NCI-H82 treated with DMSO at 0.1 percent for 48 hours (cell line): Measurements from ENCODE around the gene ZNF467.

ENCODE experiments used
- DNase-seq: peaks from one replicate; lab custom pipeline; 2025; ENCODE audit not compliant: unreplicated experiment; lab: John Stamatoyannopoulos, UW

Gene ZNF467

GRCh38 chr7:149787428-149788299 lies 14.3 kb upstream of the ZNF467 start:
- no peak for DNase-seq

GRCh38 chr7:149785983-149786382 lies 12.6 kb upstream of the ZNF467 start:
- no peak for DNase-seq

DNA sequence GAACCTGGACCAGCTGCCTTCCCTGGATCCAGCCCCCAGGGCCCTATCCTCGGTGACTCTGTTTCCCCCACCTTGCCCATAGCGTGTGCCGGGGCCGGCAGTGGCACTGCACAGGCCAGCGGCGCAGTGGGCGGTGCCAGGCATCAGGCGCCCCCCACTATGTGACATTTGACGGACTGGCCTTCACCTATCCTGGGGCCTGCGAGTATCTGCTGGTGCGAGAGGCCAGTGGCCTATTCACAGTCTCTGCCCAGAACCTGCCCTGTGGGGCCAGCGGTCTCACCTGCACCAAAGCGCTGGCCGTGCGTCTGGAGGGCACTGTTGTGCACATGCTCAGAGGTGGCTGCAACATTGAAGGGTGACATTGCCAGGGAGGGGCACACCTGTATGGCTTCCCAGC lies 12.0 kb upstream of the ZNF467 start:
- no peak for DNase-seq

DNA sequence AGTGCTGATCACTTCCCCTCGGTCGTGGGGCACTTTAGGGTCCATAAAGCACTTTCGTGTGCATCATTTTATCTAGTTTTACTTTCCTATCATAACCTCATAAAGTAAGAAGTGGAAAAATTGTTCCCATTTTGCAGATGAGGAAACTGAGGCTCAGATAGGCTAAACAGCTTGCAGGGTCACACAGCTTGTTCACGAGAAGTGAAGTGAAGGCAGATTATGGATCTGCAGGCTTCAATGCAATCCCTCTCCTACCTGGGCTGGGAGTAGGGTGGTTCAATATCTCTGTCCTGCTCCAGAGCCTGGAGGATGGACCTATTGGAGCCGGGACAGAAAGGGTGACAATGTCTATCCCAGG lies 10.8 kb upstream of the ZNF467 start:
- no peak for DNase-seq

- no peak for DNase-seq
These were observed 10.2 kb upstream of the ZNF467 start for GRCh38 chr7:149783386-149784250.

GRCh38 chr7:149782682-149783345 lies 9.4 kb upstream of the ZNF467 start:
- DNase-seq = no peak

GRCh38 chr7:149781921-149782320 lies 8.5 kb upstream of the ZNF467 start:
- DNase-seq = no peak

- no peak for DNase-seq
These were observed 7.4 kb upstream of the ZNF467 start for GRCh38 chr7:149780636-149781419.

- DNase-seq = no peak
These were observed 6.7 kb upstream of the ZNF467 start for GRCh38 chr7:149780056-149780455.

GRCh38 chr7:149779502-149779805 lies 6.1 kb upstream of the ZNF467 start:
- DNase-seq = no peak

GRCh38 chr7:149778696-149779501 lies 5.5 kb upstream of the ZNF467 start:
- no peak for DNase-seq

DNA sequence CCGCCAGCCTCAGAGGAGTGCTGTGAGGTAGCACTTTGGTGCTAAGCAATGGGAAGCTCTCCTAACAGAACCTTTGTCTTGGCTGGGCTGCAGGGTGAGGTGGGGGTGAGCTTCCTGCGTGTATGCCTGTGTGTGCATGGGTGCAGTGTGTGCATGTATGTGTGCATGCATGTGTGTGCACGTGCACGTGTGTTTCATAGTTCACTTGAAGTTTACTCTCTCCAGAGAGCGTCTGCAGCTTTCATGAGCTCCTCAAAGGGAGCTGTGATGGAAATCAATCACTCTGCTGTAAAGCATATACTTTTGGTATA lies 4.9 kb upstream of the ZNF467 start:
- no peak for DNase-seq

DNA sequence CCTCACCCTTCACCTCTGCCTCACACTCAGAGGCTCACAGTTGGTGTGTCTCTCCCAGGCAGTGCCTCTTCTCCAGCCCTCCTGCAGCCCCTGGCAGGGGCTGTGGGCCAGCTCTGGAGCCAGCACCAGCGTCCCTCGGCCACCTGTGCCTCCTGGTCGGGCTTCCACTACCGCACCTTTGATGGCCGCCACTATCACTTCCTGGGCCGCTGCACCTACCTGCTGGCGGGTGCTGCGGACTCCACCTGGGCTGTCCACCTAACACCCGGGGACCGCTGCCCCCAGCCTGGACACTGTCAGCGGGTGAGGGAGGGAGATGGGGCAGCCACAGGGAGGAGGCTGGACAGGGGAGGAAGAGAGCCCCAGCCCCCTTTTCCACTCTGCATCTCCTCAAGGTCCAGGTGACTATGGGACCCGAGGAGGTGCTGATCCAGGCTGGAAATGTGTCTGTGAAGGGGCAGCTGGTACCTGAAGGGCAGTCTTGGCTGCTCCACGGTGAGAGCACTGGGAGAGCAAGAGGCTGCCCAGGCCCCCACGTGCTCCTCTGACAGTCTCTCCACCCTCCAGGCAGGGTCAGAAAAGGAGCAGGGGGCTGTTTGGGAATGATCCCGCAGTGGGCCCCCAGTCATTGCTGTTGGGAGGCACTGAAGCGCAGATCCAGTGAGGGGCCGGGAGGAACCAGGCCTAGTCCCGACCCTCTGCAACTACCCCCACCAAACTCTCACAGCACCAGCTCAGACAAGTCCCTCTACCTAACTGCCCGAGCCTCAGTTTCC lies 4.4 kb upstream of the ZNF467 start:
- DNase-seq = no peak

- no peak for DNase-seq
These were observed 3.5 kb upstream of the ZNF467 start for GRCh38 chr7:149776848-149777407.

- DNase-seq = no peak
These were observed 2.9 kb upstream of the ZNF467 start for GRCh38 chr7:149776289-149776688.

GRCh38 chr7:149775176-149775556 lies 1.8 kb upstream of the ZNF467 start:
- DNase-seq = no peak

DNA sequence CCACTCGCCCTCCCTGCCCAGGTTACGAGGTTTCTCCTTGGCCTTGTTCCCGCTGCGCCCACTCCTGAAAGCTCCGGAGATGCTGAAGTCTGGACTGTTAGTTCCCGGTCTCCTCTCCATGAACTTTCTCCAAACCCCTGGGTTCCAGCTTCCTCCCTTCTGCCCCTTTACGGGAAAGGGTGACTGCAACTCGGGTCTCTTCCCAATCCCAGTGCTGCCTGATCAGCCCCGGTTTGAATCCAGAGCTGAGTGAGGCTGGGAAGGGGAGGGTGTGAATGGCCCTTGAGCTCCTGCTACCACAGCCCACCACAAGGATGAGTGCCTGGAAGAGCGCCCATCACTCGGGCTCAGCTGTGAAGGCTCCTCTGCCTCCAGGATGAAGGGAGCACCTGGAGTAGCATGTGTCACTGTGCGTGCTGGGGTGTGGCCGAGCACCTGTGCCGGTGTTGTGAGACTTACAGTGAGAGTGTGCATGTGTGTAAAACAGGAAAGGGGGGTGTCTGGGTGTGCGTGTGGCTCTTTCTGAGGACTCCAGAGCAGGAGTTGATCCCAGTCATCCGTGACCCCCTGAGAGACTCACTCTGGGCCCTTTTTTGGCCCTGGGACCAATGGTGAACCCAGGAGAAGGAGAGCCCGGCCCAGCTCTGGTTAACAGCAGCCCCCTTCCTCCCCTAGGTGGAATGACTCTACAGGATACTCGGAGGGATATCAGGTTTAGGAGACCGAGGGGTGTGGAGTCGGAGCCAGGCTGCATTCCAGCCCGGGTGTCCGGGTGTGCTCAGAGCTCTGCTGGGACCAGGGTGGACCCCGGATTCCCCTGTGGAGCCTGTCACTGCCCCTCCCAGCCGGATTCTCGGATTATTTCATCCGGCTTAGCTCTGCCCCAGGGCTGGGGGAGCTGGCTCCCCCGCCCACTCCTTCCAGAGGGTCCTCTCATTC lies 1.1 kb upstream of the ZNF467 start:
- no peak for DNase-seq

DNA sequence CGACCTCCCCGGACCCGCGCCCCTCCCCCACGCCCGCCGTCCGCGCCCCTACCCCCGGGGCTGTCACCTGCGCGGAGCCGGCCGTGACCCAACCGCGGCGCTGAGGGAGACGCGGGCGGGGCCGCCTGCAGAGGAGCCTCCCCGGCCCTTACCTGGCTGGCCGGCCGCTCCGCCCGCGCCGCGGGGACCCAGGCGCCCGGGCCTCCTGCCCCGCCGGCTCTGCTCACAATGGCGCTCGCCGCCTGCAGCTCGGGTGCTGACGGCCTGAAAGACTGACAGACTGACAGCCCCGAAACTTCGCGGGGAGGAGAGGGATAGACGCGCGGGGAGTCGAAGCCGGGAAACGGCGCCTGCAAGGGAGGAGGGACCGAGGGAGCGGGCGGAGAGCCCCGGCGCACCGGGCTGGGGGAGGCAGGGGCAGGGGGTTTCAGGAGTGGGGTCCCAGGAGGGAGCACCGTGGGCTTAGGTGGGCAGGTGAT lies 393 bp downstream of the ZNF467 start:
- DNase-seq = no peak
